Myocyte (in vitro differentiated cells): Measurements from ENCODE around the gene SSH3. TPM values are rescaled to one million over a fixed set of nuclear protein-coding genes. Genes with fewer than 3 reads are reported as not detected.

Source experiments
- DNase-seq: peaks from one replicate; pipeline ENCODE4 v3.0.0-alpha.2; 2012; ENCODE audit warnings: low read depth
- total RNA-seq: library from RNA; depleted of rRNA; stranded (reverse); fragments of >200 nt; gene quantifications from 2 replicates; pipeline ENCODE4 v1.2.3, GENCODE V29; 2014

The SSH3 gene
- total RNA-seq, 1 donor from 2014 or later, result 18.3 TPM

GRCh38 chr11:67357831-67358670 lies 54.7 kb downstream of the SSH3 start:
- DNase-seq, result peak; percentile 83

Other genes with a start within 250 kb of the SSH3 start
- 0.32 and 0.88 TPM in 2 replicates for gene RHOD, start 246.7 kb upstream of the SSH3 start, total RNA-seq
- gene KDM2A, start 184.3 kb upstream of the SSH3 start, total RNA-seq, result 28.4 and 34.6 TPM in 2 replicates
- 101 TPM in 2 replicates for gene GRK2, start 37.1 kb upstream of the SSH3 start, total RNA-seq
- 18.6 and 24.5 TPM in 2 replicates for gene ANKRD13D, start 14.2 kb upstream of the SSH3 start, total RNA-seq
- 105 and 115 TPM in 2 replicates for gene POLD4, start 50.0 kb downstream of the SSH3 start, total RNA-seq
- gene CLCF1, start 70.1 kb downstream of the SSH3 start, total RNA-seq, result 3.3 and 6.8 TPM in 2 replicates
- 5.5 and 8.1 TPM in 2 replicates for gene RAD9A, start 88.5 kb downstream of the SSH3 start, total RNA-seq
- 229 and 241 TPM in 2 replicates for gene PPP1CA, start 98.3 kb downstream of the SSH3 start, total RNA-seq
- gene TBC1D10C, start 100.6 kb downstream of the SSH3 start, total RNA-seq, result not detected in 2 replicates
- 49.7 and 83.0 TPM in 2 replicates for gene CARNS1, start 112.1 kb downstream of the SSH3 start, total RNA-seq
- gene RPS6KB2, start 125.0 kb downstream of the SSH3 start, total RNA-seq, result 53.3 and 77.4 TPM in 2 replicates
- gene PTPRCAP, start 134.2 kb downstream of the SSH3 start, total RNA-seq, result 0.88 and 0.94 TPM in 2 replicates
- 64.5 and 66.9 TPM in 2 replicates for gene CORO1B, start 139.9 kb downstream of the SSH3 start, total RNA-seq
- gene GPR152, start 149.2 kb downstream of the SSH3 start, total RNA-seq, result not detected in 2 replicates
- gene CABP4, start 151.8 kb downstream of the SSH3 start, total RNA-seq, result 1.7 and 4.9 TPM in 2 replicates
- 62.2 and 144 TPM in 2 replicates for gene TMEM134, start 165.7 kb downstream of the SSH3 start, total RNA-seq
- gene AIP, start 179.5 kb downstream of the SSH3 start, total RNA-seq, result 47.9 and 56.4 TPM in 2 replicates
- gene PITPNM1, start 201.8 kb downstream of the SSH3 start, total RNA-seq, result 24.8 and 34.6 TPM in 2 replicates
- gene CDK2AP2, start 204.6 kb downstream of the SSH3 start, total RNA-seq, result 31.2 and 48.4 TPM in 2 replicates
- not detected in 2 replicates for gene CABP2, start 219.9 kb downstream of the SSH3 start, total RNA-seq